Loucy (cell line): ENCODE results near the gene AK3.

Source experiments
- CTCF ChIP-seq: fragments of 200-600 bp; sonication (generic); conservative IDR thresholded peaks from 2 replicates; pipeline ENCODE4 v1.5.1; 2014; ENCODE audit warnings: mild to moderate bottlenecking, antibody characterized with exemption, low read length
- EZH2phosphoT487 ChIP-seq: fragments of 200-600 bp; IDR thresholded peaks from 2 replicates; pipeline ENCODE4 v1.6.1; 2018; ENCODE audit warnings: antibody characterized with exemption, mild to moderate bottlenecking, moderate library complexity, borderline replicate concordance

DNA sequence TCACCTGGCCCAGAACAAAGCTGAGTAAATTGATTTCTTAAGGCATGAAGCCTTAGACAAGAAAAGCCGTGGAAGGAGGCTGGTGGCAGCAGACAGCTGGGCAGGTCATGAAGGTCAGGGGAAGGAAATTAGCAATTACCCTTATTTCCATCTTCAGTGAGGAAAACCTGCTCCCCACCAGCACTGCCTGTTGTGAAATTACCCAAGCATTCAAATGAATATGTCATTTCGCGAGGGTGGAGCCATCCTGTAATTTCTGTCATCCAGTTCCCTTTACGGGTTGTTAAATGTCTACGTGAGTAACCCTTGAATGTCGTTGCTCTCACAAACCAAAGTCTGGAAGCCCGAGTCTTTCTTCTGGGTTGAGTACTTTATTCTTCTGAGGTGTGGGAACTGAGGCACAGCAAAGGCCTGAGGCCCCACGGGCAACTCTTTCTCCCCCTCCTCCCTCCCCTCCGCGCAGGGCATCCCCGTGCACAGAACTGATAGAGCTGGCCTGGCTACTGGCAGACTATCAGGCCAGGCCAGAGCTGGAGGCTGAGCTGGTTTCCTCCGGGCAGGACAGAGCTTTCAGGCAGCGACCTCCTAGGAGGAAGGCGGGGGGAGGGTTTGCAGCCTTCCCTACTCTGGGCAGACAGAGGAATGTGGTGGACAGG, 22.0 kb upstream of the AK3 start:
- TF ChIP-seq CTCF (no peak), EZH2phosphoT487 (no peak)
